ENCODE measurements around the gene SLC27A1. TPM values are rescaled to one million over a fixed set of nuclear protein-coding genes. Genes with fewer than 3 reads are reported as not detected.

The SLC27A1 gene
- total and polyA plus RNA-seq, 9 of the 15 experiments (the other 6 are each of a cell fraction or from before 2014, with no cell fraction given): 0.06 to 3.0 (median 1.1) TPM

DNA sequence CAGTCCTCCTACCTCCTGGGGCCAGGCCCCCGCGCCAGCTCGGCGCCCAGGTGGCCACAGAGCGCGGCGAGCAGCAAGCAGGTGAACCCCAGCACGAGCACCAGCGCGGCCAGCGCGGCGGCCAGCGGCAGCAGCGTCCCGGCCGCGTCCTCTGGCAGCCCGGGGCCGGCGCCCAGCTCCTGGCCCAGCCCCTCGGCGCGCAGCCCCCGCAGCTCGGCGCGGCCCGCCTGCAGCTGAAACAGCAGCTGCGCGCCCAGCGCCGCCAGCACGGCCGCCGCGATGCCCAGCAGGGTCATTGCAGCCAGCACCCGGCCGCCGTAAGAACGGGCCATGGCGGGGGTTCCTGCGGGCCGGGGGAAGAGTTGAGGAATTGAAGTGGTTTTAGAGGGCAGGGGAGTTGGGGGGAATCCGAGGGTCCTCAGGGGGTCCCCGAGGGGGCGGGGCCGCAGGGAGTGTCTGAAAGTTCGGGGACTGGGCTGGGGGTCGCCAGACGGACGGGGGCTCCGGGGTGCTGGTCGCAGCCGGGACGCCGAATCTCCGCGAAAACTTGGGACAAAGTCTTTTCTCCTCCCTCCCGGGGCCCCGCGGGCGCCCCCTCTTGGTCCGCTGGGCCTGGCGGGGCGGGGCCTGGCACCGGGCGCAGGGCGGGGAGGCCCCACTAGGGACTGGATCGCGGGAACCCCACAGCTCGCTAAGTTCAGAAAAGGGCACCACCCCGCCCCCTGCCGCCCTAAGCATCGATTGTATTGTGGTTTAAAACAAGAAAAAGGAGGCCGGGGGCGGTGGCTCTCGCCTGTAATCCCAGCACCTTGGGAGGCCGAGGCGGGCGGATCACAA is 22.0 kb upstream of the SLC27A1 start, which contains the start of gene TMEM221:
TSS of gene TMEM221 (minus strand) at position 538 of the 837 bp plus-strand sequence. CDS start at position 332, 206 bp downstream.
- DNase-seq (ENCODE audit: extremely low read depth in 1 of 4, low spot score in 3 of 4) (peak; percentile 65 to 91 (median 84)), ATAC-seq (peak; percentile 85), FAIRE-seq (no peak)
- Histone ChIP-seq H3K79me2 (ENCODE audit: control insufficient read depth, insufficient read depth, low read length) (no peaks in the 10 kb centered on the region), H3K9me3 (replicated peaks; ENCODE audit: control insufficient read depth, insufficient read depth, low read depth, low read length) (no peaks in the 10 kb centered on the region), H3K4me1 (replicated peaks in 1 of 2; ENCODE audit: control insufficient read depth in 2 of 2, insufficient read depth in 2 of 2, low read length in 2 of 2) (peaks cover 9 to 27% of the 10 kb centered on the region in 2 experiments; a peak in 4 of 5 replicates), H3K4me3 (peak within 1 kb of the TSS; percentile 43), H3K9ac (ENCODE audit: insufficient read depth in 1 of 2, low read depth in 2 of 2, low read length in 2 of 2) (peak within 1 kb of the TSS in 1 of 2 experiments; percentile 89; a peak in 2 of 4 replicates), H3K27me3 (ENCODE audit: control insufficient read depth in 2 of 2, insufficient read depth in 2 of 2, low read length in 2 of 2) (peaks cover 0 to 10% of the 10 kb centered on the region in 2 experiments; a peak in 2 of 5 replicates), H3K4me2 (ENCODE audit: insufficient read depth, low read length) (peak within 1 kb of the TSS; percentile 57; the same call in 1 of the 2 replicates), H3K36me3 (ENCODE audit: control insufficient read depth, insufficient read depth, low read length) (no peaks in the 10 kb centered on the region), H4K20me1 (replicated peaks; ENCODE audit: control insufficient read depth, insufficient read depth, low read length) (no peaks in the 10 kb centered on the region), H3K27ac (ENCODE audit: extremely low read depth, low read depth, low read length) (no peak within 1 kb of the TSS), H2AFZ (ENCODE audit: low read depth, low read length) (peak within 1 kb of the TSS; percentile 65; the same call in 1 of the 2 replicates), H3K9me1 (ENCODE audit: control insufficient read depth, insufficient read depth, low read length) (no peaks in the 10 kb centered on the region)
- intact Hi-C loops (cut with micrococcal nuclease): loop anchor here (2.0 kb wide), 1 partner anchor 54 kb away; the partner anchor contains the start of gene CCDC194
- no TSS peak for BruUV-seq (replicated peaks)
- ChIA-PET POLR2A (interaction anchor here (0.5 to 1.3 kb wide), 5 partner anchors 18 to 833 kb away, joined by 3 to 5 read pairs (median 4); partner anchors contain the start of genes JUND, MVB12A and PGLS), CTCF (ENCODE audit: low intra/inter-chr PET ratio) (interaction anchor here (0.6 to 1.1 kb wide), 2 partner anchors 54 to 1439 kb away, joined by 3 read pairs; no protein-coding TSS in a partner anchor)
- in situ Hi-C loops (cut with MboI): loop anchor here (5.0 kb wide), 1 partner anchor 409 kb away; the partner anchor contains the start of gene RPL18A
- 3% methylated on average over 47 of the region's 81 CpGs for WGBS (ENCODE audit: insufficient coverage, low coverage, missing lambda C conversion rate)
- 0 out of 2 replicates have a peak, but pooled peaks have one; percentile 47 for TF ChIP-seq MTA3 (IDR thresholded peaks at IDR 0.05; ENCODE audit: borderline replicate concordance)
- 0 out of 2 replicates have a peak, but pooled peaks have one; percentile 25 for TF ChIP-seq CXXC5 (CRISPR knock-in tag; IDR thresholded peaks at IDR 0.05)
- TF ChIP-seq HDAC2 (IDR thresholded peaks at IDR 0.05): peak; percentile 37; the same call in 1 of the 2 replicates
- no peak for TF ChIP-seq IFI16 (CRISPR knock-in tag; IDR thresholded peaks at IDR 0.05)
- TF ChIP-seq, protein P1, sequence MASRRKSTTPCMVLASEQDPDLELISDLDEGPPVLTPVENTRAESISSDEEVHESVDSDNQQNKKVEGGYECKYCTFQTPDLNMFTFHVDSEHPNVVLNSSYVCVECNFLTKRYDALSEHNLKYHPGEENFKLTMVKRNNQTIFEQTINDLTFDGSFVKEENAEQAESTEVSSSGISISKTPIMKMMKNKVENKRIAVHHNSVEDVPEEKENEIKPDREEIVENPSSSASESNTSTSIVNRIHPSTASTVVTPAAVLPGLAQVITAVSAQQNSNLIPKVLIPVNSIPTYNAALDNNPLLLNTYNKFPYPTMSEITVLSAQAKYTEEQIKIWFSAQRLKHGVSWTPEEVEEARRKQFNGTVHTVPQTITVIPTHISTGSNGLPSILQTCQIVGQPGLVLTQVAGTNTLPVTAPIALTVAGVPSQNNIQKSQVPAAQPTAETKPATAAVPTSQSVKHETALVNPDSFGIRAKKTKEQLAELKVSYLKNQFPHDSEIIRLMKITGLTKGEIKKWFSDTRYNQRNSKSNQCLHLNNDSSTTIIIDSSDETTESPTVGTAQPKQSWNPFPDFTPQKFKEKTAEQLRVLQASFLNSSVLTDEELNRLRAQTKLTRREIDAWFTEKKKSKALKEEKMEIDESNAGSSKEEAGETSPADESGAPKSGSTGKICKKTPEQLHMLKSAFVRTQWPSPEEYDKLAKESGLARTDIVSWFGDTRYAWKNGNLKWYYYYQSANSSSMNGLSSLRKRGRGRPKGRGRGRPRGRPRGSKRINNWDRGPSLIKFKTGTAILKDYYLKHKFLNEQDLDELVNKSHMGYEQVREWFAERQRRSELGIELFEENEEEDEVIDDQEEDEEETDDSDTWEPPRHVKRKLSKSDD (conservative IDR thresholded peaks at IDR 0.05; ENCODE audit: low read length): no peak
- TF ChIP-seq, protein P2, sequence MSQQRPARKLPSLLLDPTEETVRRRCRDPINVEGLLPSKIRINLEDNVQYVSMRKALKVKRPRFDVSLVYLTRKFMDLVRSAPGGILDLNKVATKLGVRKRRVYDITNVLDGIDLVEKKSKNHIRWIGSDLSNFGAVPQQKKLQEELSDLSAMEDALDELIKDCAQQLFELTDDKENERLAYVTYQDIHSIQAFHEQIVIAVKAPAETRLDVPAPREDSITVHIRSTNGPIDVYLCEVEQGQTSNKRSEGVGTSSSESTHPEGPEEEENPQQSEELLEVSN (IDR thresholded peaks at IDR 0.05; ENCODE audit: borderline replicate concordance in 1 of 2, extremely low read depth in 1 of 2, insufficient read depth in 1 of 2, insufficient read length in 1 of 2, low read depth in 1 of 2, low read length in 1 of 2, poor library complexity in 1 of 2, severe bottlenecking in 1 of 2): peak in 1 of 2 experiments; percentile 14
- TF ChIP-seq ADNP (tag; IDR thresholded peaks at IDR 0.05): peak; percentile 51
- no peak for TF ChIP-seq KLF1 (tag; IDR thresholded peaks at IDR 0.05)
- TF ChIP-seq, protein P3, sequence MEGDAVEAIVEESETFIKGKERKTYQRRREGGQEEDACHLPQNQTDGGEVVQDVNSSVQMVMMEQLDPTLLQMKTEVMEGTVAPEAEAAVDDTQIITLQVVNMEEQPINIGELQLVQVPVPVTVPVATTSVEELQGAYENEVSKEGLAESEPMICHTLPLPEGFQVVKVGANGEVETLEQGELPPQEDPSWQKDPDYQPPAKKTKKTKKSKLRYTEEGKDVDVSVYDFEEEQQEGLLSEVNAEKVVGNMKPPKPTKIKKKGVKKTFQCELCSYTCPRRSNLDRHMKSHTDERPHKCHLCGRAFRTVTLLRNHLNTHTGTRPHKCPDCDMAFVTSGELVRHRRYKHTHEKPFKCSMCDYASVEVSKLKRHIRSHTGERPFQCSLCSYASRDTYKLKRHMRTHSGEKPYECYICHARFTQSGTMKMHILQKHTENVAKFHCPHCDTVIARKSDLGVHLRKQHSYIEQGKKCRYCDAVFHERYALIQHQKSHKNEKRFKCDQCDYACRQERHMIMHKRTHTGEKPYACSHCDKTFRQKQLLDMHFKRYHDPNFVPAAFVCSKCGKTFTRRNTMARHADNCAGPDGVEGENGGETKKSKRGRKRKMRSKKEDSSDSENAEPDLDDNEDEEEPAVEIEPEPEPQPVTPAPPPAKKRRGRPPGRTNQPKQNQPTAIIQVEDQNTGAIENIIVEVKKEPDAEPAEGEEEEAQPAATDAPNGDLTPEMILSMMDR (IDR thresholded peaks at IDR 0.05 in 2 of 3, conservative IDR thresholded peaks at IDR 0.05 in 1 of 3; ENCODE audit: insufficient read depth in 2 of 3, low read depth in 1 of 3, low read length in 3 of 3): peak; percentile 53 to 80 (median 69)
- TF ChIP-seq NCOA4 (IDR thresholded peaks at IDR 0.05; ENCODE audit: partially characterized antibody): no peak
- TF ChIP-seq NR2C2 (CRISPR knock-in tag; IDR thresholded peaks at IDR 0.05): peak; percentile 93
- TF ChIP-seq NR2C2 (tag; IDR thresholded peaks at IDR 0.05): peak; percentile 91
- peak; percentile 11; the same call in 1 of the 2 replicates for TF ChIP-seq JUND (IDR thresholded peaks at IDR 0.05; ENCODE audit: borderline replicate concordance, low read depth, low read length)
- no peak for TF ChIP-seq JUND (tag; IDR thresholded peaks at IDR 0.05; ENCODE audit: borderline replicate concordance, low read depth, low read length)
